K562 (cell line): ENCODE results near the gene TTLL11. TPM values are rescaled to one million over a fixed set of nuclear protein-coding genes. Genes with fewer than 3 reads are reported as not detected.

Source experiments
- ATAC-seq: fragments of 200-7000 bp; cut with Tn5 transposase; 3 replicates; pipeline ENCODE4 v1.9.1; 2020; ENCODE audit warnings: moderate library complexity
- BruUV-seq: library from RNA; stranded (reverse); fragments of 400-500 nt; replicated peaks from 2 replicates; lab custom pipeline; 2021; lab: Mats Ljungman, UMichigan
- CTCF ChIA-PET: fragments of 300-600 bp; formaldehyde crosslinking; extraction: SDS; loops from one replicate; lab custom pipeline; 2021; ENCODE audit warnings: low intra/inter-chr PET ratio; lab: Yijun Ruan, JAX
- POLR2A ChIA-PET: fragments of 300-600, 350-650 bp; sonication (Branson Sonifier 250); formaldehyde crosslinking; extraction: SDS; loops from one replicate; lab custom pipeline; 2021; ENCODE audit warnings: antibody characterized with exemption, inconsistent platforms; lab: Yijun Ruan, JAX
- DNase-seq, 4 experiments: peaks; one replicate each; pipeline versions ENCODE4 v3.0.0 to v3.0.0-alpha.2; 2011 to 2018; ENCODE audit warnings: low spot score in 3 of 4, mixed read lengths in 3 of 4; ENCODE audit errors: extremely low read depth in 1 of 4
- FAIRE-seq: peaks from 2 replicates; lab custom pipeline; 2011; peaks lifted over from hg19 to GRCh38; lab: Jason Lieb, UNC
- H2AFZ ChIP-seq: 2 replicates; pipeline ENCODE4 v1.6.0; 2011; ENCODE audit warnings: low read depth, low read length, control low read depth, inconsistent platforms
- H3K27ac ChIP-seq: fragments of 200-600 bp; 3 replicates; pipeline ENCODE4 v1.8.0; 2011; ENCODE audit warnings: low read depth, mild to moderate bottlenecking, control low read depth, inconsistent platforms, low read length, moderate library complexity, mixed read lengths; ENCODE audit errors: extremely low read depth
- H3K27me3 ChIP-seq, 2 experiments: fragments of 300-600 bp in 1 of 2; 2 replicates in 1 of 2; 3 replicates in 1 of 2; pipeline versions ENCODE4 v1.6.0 to v1.8.0; 2011; ENCODE audit warnings: inconsistent platforms in 2 of 2, low read length in 2 of 2, mild to moderate bottlenecking in 1 of 2, mixed read lengths in 1 of 2, moderate library complexity in 1 of 2; ENCODE audit not compliant: control insufficient read depth in 2 of 2, insufficient read depth in 2 of 2
- H3K36me3 ChIP-seq: fragments of 300-600 bp; 3 replicates; pipeline ENCODE4 v1.8.0; 2011; ENCODE audit warnings: mild to moderate bottlenecking, low read length, inconsistent platforms; ENCODE audit not compliant: control insufficient read depth, insufficient read depth
- H3K4me1 ChIP-seq, 2 experiments: fragments of 200-600 bp in 1 of 2; replicated peaks in 1 of 2; 2 replicates in 1 of 2; 3 replicates in 1 of 2; pipeline versions ENCODE4 v1.5.1 to v1.8.0; 2011; ENCODE audit warnings: inconsistent platforms in 2 of 2, low read length in 2 of 2, mild to moderate bottlenecking in 1 of 2, mixed read lengths in 1 of 2, moderate library complexity in 1 of 2; ENCODE audit not compliant: control insufficient read depth in 2 of 2, insufficient read depth in 2 of 2
- H3K4me2 ChIP-seq: 2 replicates; pipeline ENCODE4 v1.6.1; 2011; ENCODE audit warnings: low read length, control low read depth, inconsistent platforms, mixed read lengths; ENCODE audit not compliant: insufficient read depth
- H3K4me3 ChIP-seq: fragments of 200-600 bp; sonication (generic), shearing (Covaris generic); 2 replicates; pipeline ENCODE4 v1.5.1; 2016; ENCODE audit warnings: control low read depth, inconsistent platforms
- H3K79me2 ChIP-seq: fragments of 200-600 bp; 3 replicates; pipeline ENCODE4 v1.8.0; 2011; ENCODE audit warnings: low read length, inconsistent platforms; ENCODE audit not compliant: control insufficient read depth, insufficient read depth
- H3K9ac ChIP-seq, 2 experiments: 2 replicates each; pipeline versions ENCODE4 v1.6.0 to v1.6.1; 2011; ENCODE audit warnings: low read depth in 2 of 2, low read length in 2 of 2, control low read depth in 1 of 2, inconsistent platforms in 1 of 2, mild to moderate bottlenecking in 1 of 2, mixed read lengths in 1 of 2; ENCODE audit not compliant: insufficient read depth in 1 of 2
- H3K9me1 ChIP-seq: one replicate; pipeline ENCODE4 v1.6.0; 2011; ENCODE audit warnings: inconsistent platforms, mild to moderate bottlenecking, low read length, moderate library complexity; ENCODE audit not compliant: control insufficient read depth, insufficient read depth
- H3K9me3 ChIP-seq: replicated peaks from 2 replicates; pipeline ENCODE4 v1.5.1; 2011; ENCODE audit warnings: low read depth, low read length, inconsistent platforms; ENCODE audit not compliant: control insufficient read depth, insufficient read depth
- H4K20me1 ChIP-seq: replicated peaks from 2 replicates; pipeline ENCODE4 v1.6.1; 2011; ENCODE audit warnings: low read length, inconsistent platforms, mixed read lengths; ENCODE audit not compliant: control insufficient read depth, insufficient read depth
- BRD4 ChIP-seq: fragments of 200-600 bp; sonication (generic); IDR thresholded peaks from 2 replicates; pipeline ENCODE4 v1.6.1; 2017; ENCODE audit warnings: inconsistent platforms
- GATAD2A ChIP-seq: fragments of 450-650 bp; IDR thresholded peaks from 2 replicates; pipeline ENCODE4 v1.6.1; 2017
- NFE2 ChIP-seq: IDR thresholded peaks from 2 replicates; pipeline ENCODE4 v1.6.1; 2014; ENCODE audit warnings: antibody characterized with exemption, low read depth
- POLR2H ChIP-seq: IDR thresholded peaks from 2 replicates; pipeline ENCODE4 v1.6.1; 2016; ENCODE audit warnings: missing genetic modification characterization, low read depth, mild to moderate bottlenecking, control low read depth, missing compliant biosample characterization, moderate library complexity
- SOX6 ChIP-seq: fragments of 450-650 bp; IDR thresholded peaks from 2 replicates; pipeline ENCODE4 v1.6.1; 2014; ENCODE audit warnings: mild to moderate bottlenecking
- SREBF1 ChIP-seq: fragments of 150-350 bp; IDR thresholded peaks from 2 replicates; pipeline ENCODE4 v1.6.1; 2014; ENCODE audit warnings: antibody characterized with exemption, low read depth, low read length, borderline replicate concordance
- ZNF174 ChIP-seq: fragments of 250-450 bp; sonication (Bioruptor Pico); IDR thresholded peaks from 2 replicates; pipeline ENCODE4 v1.4.0; 2020; ENCODE audit warnings: mild to moderate bottlenecking
- ZNF583 ChIP-seq: fragments of 250-450 bp; sonication (Bioruptor Pico); IDR thresholded peaks from 2 replicates; pipeline ENCODE4 v1.4.0; 2020
- WGBS: fragments of 100-300 bp; shearing (Covaris generic); methylation state at CpG from one replicate; pipeline ENCODE4 v1.1.6; 2016; ENCODE audit warnings: low coverage, mixed read lengths; ENCODE audit not compliant: insufficient coverage; ENCODE audit errors: missing lambda C conversion rate; 5-methylcytosine and 5-hydroxymethylcytosine counted together
- in situ Hi-C: fragments of 300-500 bp; cut with MboI; formaldehyde crosslinking; loops from 4 replicates; pipeline ENCODE4 v1.15.0; 2018; ENCODE audit warnings: inconsistent platforms, mixed read lengths
- intact Hi-C: fragments of 100-400 bp; cut with micrococcal nuclease; formaldehyde crosslinking; loops from 2 replicates; pipeline ENCODE4 v1.14.2; 2022
- polyA plus RNA-seq, 8 experiments: library from polyadenylated mRNA; depleted of rRNA in 4 of 8; stranded (reverse) in 5 of 8; unstranded in 3 of 8; fragments of >200 nt; fragmentation: Nextera tagmentation in 2 of 8; fragmentation: Illumina TruSeq in 1 of 8; extraction: Ambion mirVana in 2 of 8; extraction: Trizol in 1 of 8; gene quantifications; 2 replicates each; pipeline versions ENCODE4 v1.2.1 to v1.2.3, GENCODE V29; 2011 to 2014; ENCODE audit warnings: inconsistent platforms in 1 of 8, missing spikeins in 1 of 8
- total RNA-seq, 7 experiments: library from RNA; depleted of rRNA in 6 of 7; stranded (reverse); fragments of >200 nt in 6 of 7; fragmentation: Illumina TruSeq in 2 of 7; extraction: Trizol in 2 of 7; gene quantifications; 2 replicates each; pipeline versions ENCODE4 v1.2.1 to v1.2.3, GENCODE V29; 2011 to 2021; ENCODE audit warnings: low replicate concordance in 1 of 7
- TF ChIP-seq, protein P1 (sequence below): sonication (generic); formaldehyde crosslinking; IDR thresholded peaks from 2 replicates; pipeline ENCODE4 v1.8.1; 2023; ENCODE audit warnings: missing genetic modification reagents, mild to moderate bottlenecking, borderline replicate concordance
- TF ChIP-seq, protein P2 (sequence below): fragments of 250-450 bp; sonication (Bioruptor Pico); IDR thresholded peaks from 2 replicates; pipeline ENCODE4 v1.5.0; 2021
- TF ChIP-seq, protein P3 (sequence below): fragments of 250-450 bp; sonication (Bioruptor Pico); IDR thresholded peaks from 2 replicates; pipeline ENCODE4 v1.8.0; 2022; ENCODE audit warnings: inconsistent platforms

The TTLL11 gene
- total and polyA plus RNA-seq, 9 of the 15 experiments (the other 6 are each of a cell fraction or from before 2014, with no cell fraction given): 0.83 to 4.4 (median 2.7) TPM

DNA sequence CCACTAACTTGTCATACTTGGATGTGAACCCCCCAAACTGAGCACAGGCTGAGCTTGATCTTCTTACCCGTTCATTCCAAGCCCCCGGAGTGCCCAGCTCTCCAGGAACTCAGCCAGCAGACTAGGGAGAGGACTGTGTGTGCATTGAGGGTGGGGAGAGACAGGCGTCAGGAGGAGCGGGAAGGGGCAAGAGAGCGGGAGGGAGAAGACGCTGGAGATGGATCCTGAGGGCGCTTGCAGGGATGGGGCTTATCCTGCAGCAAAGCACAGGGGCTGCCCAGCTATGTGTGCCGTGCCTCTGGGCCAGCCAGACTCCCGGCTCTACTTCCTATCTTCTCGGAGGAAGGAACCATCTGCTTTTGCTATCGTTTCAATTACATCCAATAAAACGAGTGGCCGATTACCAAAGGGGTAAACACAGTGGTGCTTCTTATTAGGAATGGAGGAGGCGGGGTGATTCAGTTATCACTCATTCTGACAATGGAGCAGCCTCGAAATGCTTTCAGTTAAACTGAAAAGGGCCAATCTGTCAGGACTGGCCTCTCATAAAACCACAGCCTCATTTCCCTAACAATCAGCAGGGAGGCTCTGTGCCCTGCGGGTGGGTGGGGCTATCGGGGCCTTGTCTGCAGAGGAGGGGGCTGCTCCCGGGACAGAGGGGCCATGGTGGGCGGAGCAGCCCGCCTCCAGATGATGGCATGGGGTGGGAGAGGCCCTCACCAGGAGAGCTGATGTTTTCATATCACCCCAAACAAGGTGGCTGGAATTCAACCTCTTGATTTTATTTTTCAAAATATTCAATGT lies 273.5 kb downstream of the TTLL11 start:
- DNase-seq: no peak
- no peak overlapping the region for H2AFZ ChIP-seq
- no peak for FAIRE-seq
- no peak for ATAC-seq
- in situ Hi-C loops (no loop called here), intact Hi-C loops (no loop called here)
- no peak overlapping the region for H3K4me2 ChIP-seq
- TF ChIP-seq SREBF1 (no peak), SOX6 (no peak), POLR2H (tag) (no peak), GATAD2A (no peak), ZNF583 (no peak), NFE2 (no peak), ZNF174 (CRISPR knock-in tag) (no peak), BRD4 (no peak)
- TF ChIP-seq, protein P1, sequence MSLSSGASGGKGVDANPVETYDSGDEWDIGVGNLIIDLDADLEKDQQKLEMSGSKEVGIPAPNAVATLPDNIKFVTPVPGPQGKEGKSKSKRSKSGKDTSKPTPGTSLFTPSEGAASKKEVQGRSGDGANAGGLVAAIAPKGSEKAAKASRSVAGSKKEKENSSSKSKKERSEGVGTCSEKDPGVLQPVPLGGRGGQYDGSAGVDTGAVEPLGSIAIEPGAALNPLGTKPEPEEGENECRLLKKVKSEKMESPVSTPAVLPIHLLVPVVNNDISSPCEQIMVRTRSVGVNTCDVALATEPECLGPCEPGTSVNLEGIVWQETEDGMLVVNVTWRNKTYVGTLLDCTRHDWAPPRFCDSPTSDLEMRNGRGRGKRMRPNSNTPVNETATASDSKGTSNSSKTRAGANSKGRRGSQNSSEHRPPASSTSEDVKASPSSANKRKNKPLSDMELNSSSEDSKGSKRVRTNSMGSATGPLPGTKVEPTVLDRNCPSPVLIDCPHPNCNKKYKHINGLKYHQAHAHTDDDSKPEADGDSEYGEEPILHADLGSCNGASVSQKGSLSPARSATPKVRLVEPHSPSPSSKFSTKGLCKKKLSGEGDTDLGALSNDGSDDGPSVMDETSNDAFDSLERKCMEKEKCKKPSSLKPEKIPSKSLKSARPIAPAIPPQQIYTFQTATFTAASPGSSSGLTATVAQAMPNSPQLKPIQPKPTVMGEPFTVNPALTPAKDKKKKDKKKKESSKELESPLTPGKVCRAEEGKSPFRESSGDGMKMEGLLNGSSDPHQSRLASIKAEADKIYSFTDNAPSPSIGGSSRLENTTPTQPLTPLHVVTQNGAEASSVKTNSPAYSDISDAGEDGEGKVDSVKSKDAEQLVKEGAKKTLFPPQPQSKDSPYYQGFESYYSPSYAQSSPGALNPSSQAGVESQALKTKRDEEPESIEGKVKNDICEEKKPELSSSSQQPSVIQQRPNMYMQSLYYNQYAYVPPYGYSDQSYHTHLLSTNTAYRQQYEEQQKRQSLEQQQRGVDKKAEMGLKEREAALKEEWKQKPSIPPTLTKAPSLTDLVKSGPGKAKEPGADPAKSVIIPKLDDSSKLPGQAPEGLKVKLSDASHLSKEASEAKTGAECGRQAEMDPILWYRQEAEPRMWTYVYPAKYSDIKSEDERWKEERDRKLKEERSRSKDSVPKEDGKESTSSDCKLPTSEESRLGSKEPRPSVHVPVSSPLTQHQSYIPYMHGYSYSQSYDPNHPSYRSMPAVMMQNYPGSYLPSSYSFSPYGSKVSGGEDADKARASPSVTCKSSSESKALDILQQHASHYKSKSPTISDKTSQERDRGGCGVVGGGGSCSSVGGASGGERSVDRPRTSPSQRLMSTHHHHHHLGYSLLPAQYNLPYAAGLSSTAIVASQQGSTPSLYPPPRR: no peak
- TF ChIP-seq, protein P2, sequence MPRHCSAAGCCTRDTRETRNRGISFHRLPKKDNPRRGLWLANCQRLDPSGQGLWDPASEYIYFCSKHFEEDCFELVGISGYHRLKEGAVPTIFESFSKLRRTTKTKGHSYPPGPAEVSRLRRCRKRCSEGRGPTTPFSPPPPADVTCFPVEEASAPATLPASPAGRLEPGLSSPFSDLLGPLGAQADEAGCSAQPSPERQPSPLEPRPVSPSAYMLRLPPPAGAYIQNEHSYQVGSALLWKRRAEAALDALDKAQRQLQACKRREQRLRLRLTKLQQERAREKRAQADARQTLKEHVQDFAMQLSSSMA (CRISPR knock-in tag): no peak
- TF ChIP-seq, protein P3, sequence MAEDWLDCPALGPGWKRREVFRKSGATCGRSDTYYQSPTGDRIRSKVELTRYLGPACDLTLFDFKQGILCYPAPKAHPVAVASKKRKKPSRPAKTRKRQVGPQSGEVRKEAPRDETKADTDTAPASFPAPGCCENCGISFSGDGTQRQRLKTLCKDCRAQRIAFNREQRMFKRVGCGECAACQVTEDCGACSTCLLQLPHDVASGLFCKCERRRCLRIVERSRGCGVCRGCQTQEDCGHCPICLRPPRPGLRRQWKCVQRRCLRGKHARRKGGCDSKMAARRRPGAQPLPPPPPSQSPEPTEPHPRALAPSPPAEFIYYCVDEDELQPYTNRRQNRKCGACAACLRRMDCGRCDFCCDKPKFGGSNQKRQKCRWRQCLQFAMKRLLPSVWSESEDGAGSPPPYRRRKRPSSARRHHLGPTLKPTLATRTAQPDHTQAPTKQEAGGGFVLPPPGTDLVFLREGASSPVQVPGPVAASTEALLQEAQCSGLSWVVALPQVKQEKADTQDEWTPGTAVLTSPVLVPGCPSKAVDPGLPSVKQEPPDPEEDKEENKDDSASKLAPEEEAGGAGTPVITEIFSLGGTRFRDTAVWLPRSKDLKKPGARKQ (CRISPR knock-in tag): no peak
- CTCF ChIA-PET: no interaction called here
- H3K4me3 ChIP-seq: no peak overlapping the region
- H3K36me3 ChIP-seq: no peaks in the 10 kb centered on the region
- 2% methylated on average over 15 of the region's 20 CpGs for WGBS
- 0 out of 2 replicates have a peak, but pooled peaks cover 5% of the 10 kb centered on the region for H4K20me1 ChIP-seq
- H3K4me1 ChIP-seq: peaks cover 0 to 2% of the 10 kb centered on the region in 2 experiments; a peak in 3 of 5 replicates
- no peak overlapping the region for H3K27ac ChIP-seq
- no peak overlapping the region for H3K9ac ChIP-seq
- no peaks in the 10 kb centered on the region for H3K79me2 ChIP-seq
- H3K9me1 ChIP-seq: no peaks in the 10 kb centered on the region
- peaks cover 15 to 73% of the 10 kb centered on the region in 2 experiments; a peak in 4 of 5 replicates for H3K27me3 ChIP-seq
- H3K9me3 ChIP-seq: no peaks in the 10 kb centered on the region
- no TSS peak for BruUV-seq
- POLR2A ChIA-PET: no interaction called here
